ENCODE data around the gene LHFPL5.

- TF ChIP-seq CTCF (IDR thresholded peaks at IDR 0.05) (no peak), ZFX (IDR thresholded peaks at IDR 0.05; ENCODE audit: borderline replicate concordance) (no peak)
Observed at GRCh38 chr6:35808688-35809087, 3.5 kb downstream of the LHFPL5 start.

Measured in 22Rv1 (cell line).